Mesenchymal stem cell (in vitro differentiated cells and primary cell): ENCODE results near the gene NRG3.

Experiments
- DNase-seq: peaks from one replicate; pipeline ENCODE4 v3.0.0-alpha.2; 2013
- H2AFZ ChIP-seq: one replicate; pipeline ENCODE4 v1.6.1; 2013; ENCODE audit warnings: low read depth, mild to moderate bottlenecking, control low read depth, inconsistent platforms, low read length, moderate library complexity
- H2AK5ac ChIP-seq: 2 replicates; pipeline ENCODE4 v1.6.1; 2013; ENCODE audit warnings: low read length, moderate library complexity, mild to moderate bottlenecking, inconsistent platforms; ENCODE audit not compliant: severe bottlenecking
- H2BK120ac ChIP-seq: one replicate; pipeline ENCODE4 v1.6.1; 2013; ENCODE audit warnings: low read depth, mild to moderate bottlenecking, inconsistent platforms, low read length, moderate library complexity
- H2BK12ac ChIP-seq, 2 experiments: one replicate each; pipeline ENCODE4 v1.6.1; 2013; ENCODE audit warnings: inconsistent platforms in 2 of 2, low read length in 2 of 2, mild to moderate bottlenecking in 2 of 2, moderate library complexity in 2 of 2, control low read depth in 1 of 2
- H2BK15ac ChIP-seq: one replicate; pipeline ENCODE4 v1.6.1; 2013; ENCODE audit warnings: mild to moderate bottlenecking, low read depth, inconsistent platforms; ENCODE audit not compliant: poor library complexity, severe bottlenecking
- H2BK5ac ChIP-seq: 2 replicates; pipeline ENCODE4 v1.6.1; 2013; ENCODE audit warnings: low read depth, mild to moderate bottlenecking, low read length, control low read depth, inconsistent platforms; ENCODE audit not compliant: poor library complexity, severe bottlenecking
- H3K14ac ChIP-seq, 2 experiments: one replicate each; pipeline ENCODE4 v1.6.1; 2013; ENCODE audit warnings: inconsistent platforms in 2 of 2, low read length in 2 of 2, control low read depth in 1 of 2, mild to moderate bottlenecking in 1 of 2, moderate library complexity in 1 of 2
- H3K18ac ChIP-seq, 2 experiments: one replicate each; pipeline ENCODE4 v1.6.1; 2013; ENCODE audit warnings: inconsistent platforms in 2 of 2, low read length in 2 of 2, control low read depth in 1 of 2, low read depth in 1 of 2, mild to moderate bottlenecking in 1 of 2
- H3K23ac ChIP-seq, 2 experiments: one replicate each; pipeline ENCODE4 v1.6.1; 2013; ENCODE audit warnings: inconsistent platforms in 2 of 2, low read length in 2 of 2, mild to moderate bottlenecking in 2 of 2, moderate library complexity in 2 of 2, control low read depth in 1 of 2
- H3K27ac ChIP-seq: 2 replicates; pipeline ENCODE4 v1.5.1; 2013; ENCODE audit warnings: mild to moderate bottlenecking, moderate library complexity, low read length, control low read depth, inconsistent platforms; ENCODE audit not compliant: poor library complexity, severe bottlenecking
- H3K27me3 ChIP-seq, 2 experiments: 2 replicates each; pipeline versions ENCODE4 v1.6.1 to v1.7.0; 2013; ENCODE audit warnings: low read length in 2 of 2, mild to moderate bottlenecking in 2 of 2, moderate library complexity in 2 of 2, control low read depth in 1 of 2, inconsistent platforms in 1 of 2; ENCODE audit not compliant: control insufficient read depth in 1 of 2, insufficient read depth in 1 of 2
- H3K36me3 ChIP-seq, 2 experiments: 2 replicates each; pipeline versions ENCODE4 v1.6.1 to v1.7.0; 2013; ENCODE audit warnings: low read length in 2 of 2, control low read depth in 1 of 2, inconsistent platforms in 1 of 2, low read depth in 1 of 2, mild to moderate bottlenecking in 1 of 2; ENCODE audit not compliant: insufficient read depth in 2 of 2, control insufficient read depth in 1 of 2
- H3K4ac ChIP-seq, 2 experiments: one replicate each; pipeline ENCODE4 v1.6.1; 2013; ENCODE audit warnings: inconsistent platforms in 2 of 2, low read length in 2 of 2, mild to moderate bottlenecking in 2 of 2, moderate library complexity in 2 of 2, control low read depth in 1 of 2, low read depth in 1 of 2
- H3K4me1 ChIP-seq: 2 replicates; pipeline ENCODE4 v1.6.1; 2013; ENCODE audit warnings: low read depth, low read length, control low read depth; ENCODE audit not compliant: control insufficient read depth, insufficient read depth
- H3K4me2 ChIP-seq: 2 replicates; pipeline ENCODE4 v1.6.1; 2013; ENCODE audit warnings: low read length, mild to moderate bottlenecking, inconsistent platforms; ENCODE audit not compliant: poor library complexity, severe bottlenecking
- H3K4me3 ChIP-seq, 2 experiments: 2 replicates each; pipeline versions ENCODE4 v1.5.1 to v1.7.0; 2013; ENCODE audit warnings: low read length in 2 of 2, mild to moderate bottlenecking in 2 of 2, control low read depth in 1 of 2, low read depth in 1 of 2; ENCODE audit not compliant: insufficient read depth in 1 of 2
- H3K79me1 ChIP-seq: replicated peaks from 2 replicates; pipeline ENCODE4 v1.6.1; 2013; ENCODE audit warnings: mild to moderate bottlenecking, control low read depth, low read length, inconsistent platforms; ENCODE audit not compliant: poor library complexity, severe bottlenecking
- H3K9ac ChIP-seq: 2 replicates; pipeline ENCODE4 v1.7.0; 2013; ENCODE audit warnings: mild to moderate bottlenecking, low read length, moderate library complexity
- H3K9me3 ChIP-seq: 2 replicates; pipeline ENCODE4 v1.7.0; 2013; ENCODE audit warnings: mild to moderate bottlenecking, low read length; ENCODE audit not compliant: control insufficient read depth
- H4K8ac ChIP-seq: one replicate; pipeline ENCODE4 v1.6.1; 2013; ENCODE audit warnings: inconsistent platforms, mild to moderate bottlenecking, low read length, moderate library complexity
- H4K91ac ChIP-seq: one replicate; pipeline ENCODE4 v1.6.1; 2013; ENCODE audit warnings: mild to moderate bottlenecking, low read length, inconsistent platforms
- WGBS: methylation state at CpG from one replicate; pipeline ENCODE4 v1.1.7; 2013; ENCODE audit warnings: mixed read lengths; 5-methylcytosine and 5-hydroxymethylcytosine counted together

The NRG3 gene

GRCh38 chr10:82124713-82125112 lies 249.7 kb downstream of the NRG3 start:
- no peak overlapping the region for H3K4me2 ChIP-seq
- no peak overlapping the region for H4K8ac ChIP-seq
- no peak overlapping the region for H4K91ac ChIP-seq
- no peak overlapping the region for H2BK15ac ChIP-seq
- H3K14ac ChIP-seq, result no peak overlapping the region
- no peak overlapping the region for H3K4ac ChIP-seq
- 87% methylated on average over 1 of the region's 2 CpGs for whole genome bisulfite sequencing
- H3K27ac ChIP-seq, result no peak overlapping the region
- H2BK12ac ChIP-seq, result no peak overlapping the region
- DNase-seq, result no peak
- H3K4me1 ChIP-seq, result no peaks in the 10 kb centered on the region
- H3K9me3 ChIP-seq, result peaks cover 4% of the 10 kb centered on the region
- no peak overlapping the region for H3K9ac ChIP-seq
- no peaks in the 10 kb centered on the region for H3K27me3 ChIP-seq
- no peak overlapping the region for H3K18ac ChIP-seq
- no peaks in the 10 kb centered on the region for H3K36me3 ChIP-seq
- H3K4me3 ChIP-seq, result no peak overlapping the region
- H2BK120ac ChIP-seq, result no peak overlapping the region
- no peak overlapping the region for H3K23ac ChIP-seq
- H2BK5ac ChIP-seq, result no peak overlapping the region
- no peak overlapping the region for H2AFZ ChIP-seq
- H2AK5ac ChIP-seq, result no peak overlapping the region
- H3K79me1 ChIP-seq, result no peaks in the 10 kb centered on the region

- H3K4ac ChIP-seq, result no peak overlapping the region
- H2AK5ac ChIP-seq, result no peak overlapping the region
- no peaks in the 10 kb centered on the region for H3K79me1 ChIP-seq
- no peak overlapping the region for H3K27ac ChIP-seq
- no peaks in the 10 kb centered on the region for H3K4me1 ChIP-seq
- no peak overlapping the region for H2BK15ac ChIP-seq
- no peak overlapping the region for H3K9ac ChIP-seq
- H2BK12ac ChIP-seq, result no peak overlapping the region
- H3K36me3 ChIP-seq, result no peaks in the 10 kb centered on the region
- no peak overlapping the region for H3K14ac ChIP-seq
- H2BK5ac ChIP-seq, result no peak overlapping the region
- no peak overlapping the region for H2BK120ac ChIP-seq
- 86% methylated on average over 1 of the region's 2 CpGs for WGBS
- no peak overlapping the region for H4K91ac ChIP-seq
- H3K18ac ChIP-seq, result no peak overlapping the region
- no peak for DNase-seq
- H2AFZ ChIP-seq, result no peak overlapping the region
- H3K23ac ChIP-seq, result no peak overlapping the region
- no peaks in the 10 kb centered on the region for H3K27me3 ChIP-seq
- H3K9me3 ChIP-seq, result peaks cover 3% of the 10 kb centered on the region
- H3K4me2 ChIP-seq, result no peak overlapping the region
- H3K4me3 ChIP-seq, result no peak overlapping the region
- H4K8ac ChIP-seq, result no peak overlapping the region
Observed at GRCh38 chr10:82128527-82128926, 253.5 kb downstream of the NRG3 start.

- Histone ChIP-seq H2AFZ (peak overlapping the region; percentile 23), H4K91ac (no peak overlapping the region), H2BK12ac (no peak overlapping the region), H3K14ac (no peak overlapping the region), H2BK120ac (no peak overlapping the region), H3K9ac (no peak overlapping the region), H3K4me1 (no peaks in the 10 kb centered on the region), H3K4ac (no peak overlapping the region), H2AK5ac (no peak overlapping the region), H4K8ac (no peak overlapping the region), H3K4me2 (no peak overlapping the region), H2BK15ac (no peak overlapping the region), H3K27ac (no peak overlapping the region), H3K9me3 (peaks cover 7% of the 10 kb centered on the region), H2BK5ac (no peak overlapping the region), H3K27me3 (no peaks in the 10 kb centered on the region), H3K4me3 (no peak overlapping the region), H3K23ac (no peak overlapping the region), H3K79me1 (no peaks in the 10 kb centered on the region), H3K18ac (no peak overlapping the region), H3K36me3 (no peaks in the 10 kb centered on the region)
- no peak for DNase-seq
- 68% methylated on average over 1 of the region's 1 CpG for WGBS
Observed at GRCh38 chr10:82136103-82136502, 261.1 kb downstream of the NRG3 start.

- Histone ChIP-seq H3K27me3 (no peaks in the 10 kb centered on the region), H2BK120ac (no peak overlapping the region), H3K18ac (no peak overlapping the region), H2BK5ac (no peak overlapping the region), H2BK12ac (no peak overlapping the region), H3K4me1 (no peaks in the 10 kb centered on the region), H3K9me3 (no peaks in the 10 kb centered on the region), H3K4me3 (no peak overlapping the region), H4K91ac (no peak overlapping the region), H3K23ac (no peak overlapping the region), H2BK15ac (no peak overlapping the region), H3K36me3 (no peaks in the 10 kb centered on the region), H2AFZ (no peak overlapping the region), H3K4me2 (no peak overlapping the region), H2AK5ac (no peak overlapping the region), H4K8ac (no peak overlapping the region), H3K4ac (no peak overlapping the region), H3K79me1 (no peaks in the 10 kb centered on the region), H3K9ac (no peak overlapping the region), H3K27ac (no peak overlapping the region), H3K14ac (no peak overlapping the region)
- no peak for DNase-seq
- WGBS, result 84% methylated on average over 2 of the region's 3 CpGs
Observed at GRCh38 chr10:82144153-82144552, 269.2 kb downstream of the NRG3 start.
